ENCODE measurements around the gene CCR5.
"Not testable (repeated sequence)": the region's sequence is repeated elsewhere in the genome, so short reads cannot be mapped to it uniquely, and the experiment has no call there.

CCR5 gene

GRCh38 chr3:46400846-46401245, 30.1 kb downstream of the CCR5 start:
- H3K36me3 ChIP-seq (replicated peaks; ENCODE audit: insufficient read depth, low read length): no peaks in the 10 kb centered on the region
- DNase-seq: no peak
- no peaks in the 10 kb centered on the region for H3K79me2 ChIP-seq (ENCODE audit: low read length)
- no peak overlapping the region for H3K4me2 ChIP-seq (ENCODE audit: low read depth, low read length)
- H3K9ac ChIP-seq (ENCODE audit: low read length): no peak overlapping the region
- H4K20me1 ChIP-seq (ENCODE audit: insufficient read depth, low read length): no peaks in the 10 kb centered on the region
- H3K27ac ChIP-seq (ENCODE audit: low read length): no peak overlapping the region
- H3K4me1 ChIP-seq (ENCODE audit: low read length): peaks cover 33% of the 10 kb centered on the region
- TF ChIP-seq CTCF (IDR thresholded peaks at IDR 0.05; ENCODE audit: low read length): no peak
- TF ChIP-seq EZH2phosphoT487 (IDR thresholded peaks at IDR 0.05; ENCODE audit: low read length): no peak
- no peak for TF ChIP-seq EZH2 (optimal IDR thresholded peaks at IDR 0.05; ENCODE audit: low read depth, low read length)
- H3K4me3 ChIP-seq (ENCODE audit: low read length): no peak overlapping the region
- no peaks in the 10 kb centered on the region for H3K9me3 ChIP-seq (replicated peaks; ENCODE audit: insufficient read depth, low read length)
- H3K27me3 ChIP-seq (replicated peaks; ENCODE audit: insufficient read depth, low read length): no peaks in the 10 kb centered on the region
- H3F3A ChIP-seq (ENCODE audit: insufficient read depth, low read length): peaks cover 11% of the 10 kb centered on the region; the same call in 1 of the 2 replicates
- H3K9me2 ChIP-seq (replicated peaks; ENCODE audit: insufficient read depth, low read length): no peaks in the 10 kb centered on the region
- no peak overlapping the region for H2AFZ ChIP-seq (ENCODE audit: low read length)

GRCh38 chr3:46401579-46401978, 30.8 kb downstream of the CCR5 start:
- 0 out of 2 replicates have a peak, but pooled peaks cover 4% of the 10 kb centered on the region for H3F3A ChIP-seq (ENCODE audit: insufficient read depth, low read length)
- no peak overlapping the region for H3K9ac ChIP-seq (ENCODE audit: low read length)
- peaks cover 27% of the 10 kb centered on the region for H3K4me1 ChIP-seq (ENCODE audit: low read length)
- H3K36me3 ChIP-seq (replicated peaks; ENCODE audit: insufficient read depth, low read length): no peaks in the 10 kb centered on the region
- H3K79me2 ChIP-seq (ENCODE audit: low read length): no peaks in the 10 kb centered on the region
- H3K4me2 ChIP-seq (ENCODE audit: low read depth, low read length): no peak overlapping the region
- no peaks in the 10 kb centered on the region for H4K20me1 ChIP-seq (ENCODE audit: insufficient read depth, low read length)
- no peaks in the 10 kb centered on the region for H3K9me2 ChIP-seq (replicated peaks; ENCODE audit: insufficient read depth, low read length)
- H3K27me3 ChIP-seq (replicated peaks; ENCODE audit: insufficient read depth, low read length): no peaks in the 10 kb centered on the region
- H3K9me3 ChIP-seq (replicated peaks; ENCODE audit: insufficient read depth, low read length): no peaks in the 10 kb centered on the region
- DNase-seq: no peak
- H3K27ac ChIP-seq (ENCODE audit: low read length): no peak overlapping the region
- H3K4me3 ChIP-seq (ENCODE audit: low read length): no peak overlapping the region
- no peak overlapping the region for H2AFZ ChIP-seq (ENCODE audit: low read length)
- TF ChIP-seq EZH2phosphoT487 (IDR thresholded peaks at IDR 0.05; ENCODE audit: low read length) (no peak), EZH2 (optimal IDR thresholded peaks at IDR 0.05; ENCODE audit: low read depth, low read length) (no peak), CTCF (IDR thresholded peaks at IDR 0.05; ENCODE audit: low read length) (no peak)

- H3F3A ChIP-seq (ENCODE audit: insufficient read depth, low read length); H3K9ac ChIP-seq (ENCODE audit: low read length); H2AFZ ChIP-seq (ENCODE audit: low read length); H3K79me2 ChIP-seq (ENCODE audit: low read length); DNase-seq; H3K4me2 ChIP-seq (ENCODE audit: low read depth, low read length); H3K9me2 ChIP-seq (replicated peaks; ENCODE audit: insufficient read depth, low read length); H3K9me3 ChIP-seq (replicated peaks; ENCODE audit: insufficient read depth, low read length); H3K27me3 ChIP-seq (replicated peaks; ENCODE audit: insufficient read depth, low read length); H4K20me1 ChIP-seq (ENCODE audit: insufficient read depth, low read length); H3K27ac ChIP-seq (ENCODE audit: low read length); H3K36me3 ChIP-seq (replicated peaks; ENCODE audit: insufficient read depth, low read length); H3K4me3 ChIP-seq (ENCODE audit: low read length): not testable (repeated sequence)
- peaks cover 24% of the 10 kb centered on the region for H3K4me1 ChIP-seq (ENCODE audit: low read length)
Observed at GRCh38 chr3:46402902-46403301, 32.2 kb downstream of the CCR5 start.

- TF ChIP-seq EZH2 (optimal IDR thresholded peaks at IDR 0.05; ENCODE audit: low read depth, low read length) (no peak), CTCF (IDR thresholded peaks at IDR 0.05; ENCODE audit: low read length) (no peak), EZH2phosphoT487 (IDR thresholded peaks at IDR 0.05; ENCODE audit: low read length) (no peak)
- no peak for DNase-seq
- no peaks in the 10 kb centered on the region for H3K79me2 ChIP-seq (ENCODE audit: low read length)
- H4K20me1 ChIP-seq (ENCODE audit: insufficient read depth, low read length): no peaks in the 10 kb centered on the region
- no peak overlapping the region for H3K4me2 ChIP-seq (ENCODE audit: low read depth, low read length)
- no peaks in the 10 kb centered on the region for H3K27me3 ChIP-seq (replicated peaks; ENCODE audit: insufficient read depth, low read length)
- H2AFZ ChIP-seq (ENCODE audit: low read length): no peak overlapping the region
- H3K9ac ChIP-seq (ENCODE audit: low read length): no peak overlapping the region
- no peaks in the 10 kb centered on the region for H3K36me3 ChIP-seq (replicated peaks; ENCODE audit: insufficient read depth, low read length)
- no peaks in the 10 kb centered on the region for H3F3A ChIP-seq (ENCODE audit: insufficient read depth, low read length)
- H3K9me3 ChIP-seq (replicated peaks; ENCODE audit: insufficient read depth, low read length): no peaks in the 10 kb centered on the region
- no peak overlapping the region for H3K27ac ChIP-seq (ENCODE audit: low read length)
- no peaks in the 10 kb centered on the region for H3K9me2 ChIP-seq (replicated peaks; ENCODE audit: insufficient read depth, low read length)
- peaks cover 22% of the 10 kb centered on the region for H3K4me1 ChIP-seq (ENCODE audit: low read length)
- no peak overlapping the region for H3K4me3 ChIP-seq (ENCODE audit: low read length)
Observed at GRCh38 chr3:46405301-46406019, 34.7 kb downstream of the CCR5 start.

Data from MM.1S (cell line).